Activated T-cell treated with anti-CD3 and anti-CD28 coated beads, Interleukin-2, amount 50 U/mL, for 4 hours (primary cell): ENCODE data around the gene UAP1L1. TPM values are rescaled to one million over a fixed set of nuclear protein-coding genes. Genes with fewer than 3 reads are reported as not detected.
A peak's percentile ranks its signal among the peaks of the same experiment; 100 is the strongest.
"Not testable (repeated sequence)": the region's sequence is repeated elsewhere in the genome, so short reads cannot be mapped to it uniquely, and the experiment has no call there.

Source experiments
- ATAC-seq, 2 donors: fragments of 200-7000 bp; cut with Tn5 transposase; one replicate each; pipeline ENCODE4 v1.10.0; 2021
- DNase-seq: peaks from one replicate; pipeline ENCODE4 v3.0.0-alpha.2; 2020
- H3K27me3 Mint-ChIP-seq: one replicate; pipeline ENCODE4 v1.8.0; 2021; ENCODE audit warnings: low read depth, mixed read lengths
- H3K36me3 Mint-ChIP-seq: one replicate; pipeline ENCODE4 v1.8.0; 2022; ENCODE audit warnings: mixed read lengths; ENCODE audit not compliant: insufficient read depth
- H3K4me1 Mint-ChIP-seq: one replicate; pipeline ENCODE4 v1.8.0; 2021; ENCODE audit warnings: low read depth, mixed read lengths
- H3K4me3 Mint-ChIP-seq: one replicate; pipeline ENCODE4 v1.8.0; 2021; ENCODE audit warnings: mild to moderate bottlenecking, moderate library complexity, mixed read lengths
- H3K9me3 Mint-ChIP-seq: one replicate; pipeline ENCODE4 v1.8.0; 2021; ENCODE audit warnings: mixed read lengths
- total RNA-seq, 3 donors: library from RNA; stranded (reverse); gene quantifications; one replicate each; pipeline ENCODE4 v1.2.1, GENCODE V29; 2021

The UAP1L1 gene
- total RNA-seq, 3 donors from 2014 or later = 5.6 to 8.4 (median 7.8) TPM

DNA sequence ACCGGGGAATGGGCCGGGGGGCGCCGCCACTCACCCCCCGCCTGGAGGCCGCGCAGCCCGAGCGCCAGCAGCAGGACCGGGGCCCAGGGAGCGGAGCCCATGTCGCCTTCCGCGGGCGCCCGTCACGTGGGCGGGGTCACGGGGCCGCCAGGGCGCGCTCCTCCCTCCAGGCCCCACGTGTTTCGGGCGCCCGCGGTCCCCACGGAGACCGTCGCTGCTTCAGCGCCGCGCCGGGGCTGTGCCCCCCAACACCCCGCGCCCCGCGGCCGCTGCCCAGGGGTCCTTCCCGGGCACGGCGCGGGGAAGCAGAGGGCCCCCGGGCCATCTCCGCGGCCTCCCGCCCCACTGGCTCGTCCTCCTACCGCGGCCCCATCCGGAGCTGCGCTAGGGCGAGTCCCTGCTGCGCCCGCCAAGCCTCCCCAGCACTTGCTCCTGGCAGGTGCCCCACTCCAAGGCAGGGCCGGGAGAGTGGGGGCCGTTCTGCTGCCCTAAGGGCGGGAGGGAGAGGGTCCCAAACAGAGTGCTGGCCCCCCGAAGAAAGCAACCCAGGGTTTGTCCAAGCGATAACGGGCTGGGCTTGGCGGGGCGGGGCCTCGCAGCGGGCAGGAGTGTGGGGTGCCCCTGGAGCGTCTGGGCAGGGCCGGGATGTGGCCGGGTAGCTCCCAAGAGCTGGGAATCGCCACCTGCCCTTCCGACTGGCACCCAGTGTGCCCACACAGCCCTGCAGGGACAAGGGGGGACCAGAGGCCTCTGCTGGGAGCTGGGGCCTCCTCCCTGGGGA lies 37.5 kb downstream of the UAP1L1 start, which contains the start of gene DPP7:
DPP7 (minus strand) TSS at position 121 of the 781 bp plus-strand sequence; CDS start at position 101, 20 bp downstream.
- H3K4me3 Mint-ChIP-seq = peak within 1 kb of the TSS; percentile 79
- ATAC-seq (peak; percentile 93 to 94), DNase-seq (peak; percentile 77)
- H3K27me3 Mint-ChIP-seq = no peaks in the 10 kb centered on the region
- no peaks in the 10 kb centered on the region for H3K36me3 Mint-ChIP-seq
- H3K4me1 Mint-ChIP-seq = peaks cover 10% of the 10 kb centered on the region
- H3K9me3 Mint-ChIP-seq = no peaks in the 10 kb centered on the region

DNA sequence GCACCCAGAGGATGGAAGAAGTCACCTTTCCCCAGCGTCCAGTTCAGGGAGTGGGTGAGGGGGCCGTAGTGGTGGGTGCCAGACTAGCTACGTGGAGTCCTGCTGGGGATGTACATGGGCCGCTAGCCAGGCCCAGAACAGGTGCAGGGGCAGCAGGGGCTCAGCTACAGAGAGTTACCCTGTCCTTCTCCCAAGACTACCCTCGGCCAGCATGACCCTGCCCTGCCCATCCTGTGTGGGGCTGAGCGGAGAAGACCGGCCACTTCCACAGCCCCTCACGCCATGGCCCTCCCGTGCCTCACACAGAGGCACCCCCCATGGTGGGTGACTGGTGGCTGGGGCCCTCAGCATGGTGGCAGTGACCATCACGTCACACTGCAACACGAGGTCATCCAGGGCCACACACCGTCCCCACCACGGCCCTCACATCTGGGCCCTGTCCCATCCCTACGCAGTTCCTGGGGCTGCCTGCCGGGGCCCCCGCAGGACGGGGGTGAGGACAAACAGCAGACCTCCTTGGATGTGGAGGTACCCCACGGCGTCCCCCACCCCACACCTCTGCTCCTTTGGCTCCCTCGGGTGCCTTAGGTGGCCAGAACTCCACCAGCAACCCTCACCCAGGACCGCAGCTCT lies 38.2 kb downstream of the UAP1L1 start:
- H3K4me3 Mint-ChIP-seq = peak overlapping the region; percentile 26
- H3K9me3 Mint-ChIP-seq = no peaks in the 10 kb centered on the region
- DNase-seq (no peak), ATAC-seq (no peak)
- peaks cover 10% of the 10 kb centered on the region for H3K4me1 Mint-ChIP-seq
- H3K27me3 Mint-ChIP-seq = no peaks in the 10 kb centered on the region
- no peaks in the 10 kb centered on the region for H3K36me3 Mint-ChIP-seq

DNA sequence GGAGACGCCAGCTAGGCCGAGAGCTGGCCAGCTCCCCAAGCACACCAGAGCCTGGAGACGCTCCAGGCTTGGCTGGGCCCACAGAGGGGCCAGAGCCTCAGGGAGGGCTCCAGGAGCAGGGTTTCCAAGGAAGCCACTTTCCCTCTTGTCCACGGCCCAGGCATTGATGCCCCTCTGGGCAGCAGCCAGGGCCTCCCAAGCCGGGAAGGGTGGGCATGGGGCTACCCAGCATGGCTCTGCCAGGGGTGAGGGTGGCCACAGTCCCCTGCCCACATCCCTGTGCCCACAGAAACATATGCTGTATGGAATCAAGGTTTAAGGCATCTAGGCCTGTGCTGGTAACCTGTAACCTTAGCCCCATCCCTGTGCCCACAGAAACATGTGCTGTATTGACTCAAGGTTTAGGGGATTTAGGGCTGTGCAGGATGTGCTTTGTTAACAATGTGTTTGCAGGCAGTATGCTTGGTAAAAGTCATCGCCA lies 38.8 kb downstream of the UAP1L1 start:
- Mint-ChIP-seq H3K4me3 (no peak overlapping the region), H3K9me3 (no peaks in the 10 kb centered on the region), H3K27me3 (no peaks in the 10 kb centered on the region), H3K36me3 (no peaks in the 10 kb centered on the region), H3K4me1 (peaks cover 10% of the 10 kb centered on the region)
- ATAC-seq (no peak), DNase-seq (no peak)

DNA sequence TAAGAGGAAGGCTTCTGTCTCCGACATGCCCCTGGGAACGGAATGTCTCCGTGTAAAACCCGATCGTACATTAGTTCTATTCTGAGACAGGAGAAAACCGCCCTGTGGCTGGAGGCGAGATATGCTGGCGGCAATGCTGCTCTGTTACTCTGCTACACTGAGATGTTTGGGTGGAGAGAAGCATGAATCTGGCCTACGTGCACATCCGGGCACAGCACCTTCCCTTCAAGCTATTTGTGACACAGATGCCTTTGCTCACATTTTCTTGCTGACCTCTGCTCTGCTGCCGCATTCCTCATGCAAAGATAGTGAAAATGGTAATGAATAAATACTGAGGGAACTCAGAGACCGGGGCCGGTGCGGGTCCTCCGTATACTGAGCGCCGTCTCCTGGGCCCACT lies 39.4 kb downstream of the UAP1L1 start:
- no peaks in the 10 kb centered on the region for H3K9me3 Mint-ChIP-seq
- H3K36me3 Mint-ChIP-seq = no peaks in the 10 kb centered on the region
- H3K27me3 Mint-ChIP-seq = no peaks in the 10 kb centered on the region
- no peak for DNase-seq
- peaks cover 10% of the 10 kb centered on the region for H3K4me1 Mint-ChIP-seq
- no peak for ATAC-seq
- H3K4me3 Mint-ChIP-seq = no peak overlapping the region

DNA sequence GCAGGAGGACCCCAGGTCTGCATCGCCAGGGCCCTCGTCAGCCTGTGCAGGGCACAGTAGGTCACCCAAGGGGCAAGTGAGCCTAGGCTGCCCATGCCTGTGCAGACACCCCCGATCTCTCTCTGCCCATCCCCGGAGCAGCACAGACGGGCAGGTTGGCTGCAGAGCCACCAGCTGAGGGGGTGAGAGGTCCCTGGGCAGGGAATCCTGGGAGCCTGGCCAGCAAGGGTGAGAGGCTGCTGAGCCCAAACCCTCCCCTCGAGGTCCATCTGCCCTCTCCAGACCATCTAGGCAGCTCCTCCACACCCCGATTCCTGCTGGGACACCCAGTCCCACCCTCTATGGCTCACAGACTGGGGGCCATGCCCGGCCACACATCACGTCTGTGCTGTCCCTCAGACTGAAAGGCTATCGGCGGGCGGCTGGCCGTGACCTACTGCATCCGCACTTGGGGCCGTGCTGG lies 40.0 kb downstream of the UAP1L1 start:
- H3K9me3 Mint-ChIP-seq = no peaks in the 10 kb centered on the region
- H3K36me3 Mint-ChIP-seq = no peaks in the 10 kb centered on the region
- H3K4me1 Mint-ChIP-seq = peaks cover 14% of the 10 kb centered on the region
- ATAC-seq = no peak
- no peak for DNase-seq
- no peak overlapping the region for H3K4me3 Mint-ChIP-seq
- no peaks in the 10 kb centered on the region for H3K27me3 Mint-ChIP-seq

DNA sequence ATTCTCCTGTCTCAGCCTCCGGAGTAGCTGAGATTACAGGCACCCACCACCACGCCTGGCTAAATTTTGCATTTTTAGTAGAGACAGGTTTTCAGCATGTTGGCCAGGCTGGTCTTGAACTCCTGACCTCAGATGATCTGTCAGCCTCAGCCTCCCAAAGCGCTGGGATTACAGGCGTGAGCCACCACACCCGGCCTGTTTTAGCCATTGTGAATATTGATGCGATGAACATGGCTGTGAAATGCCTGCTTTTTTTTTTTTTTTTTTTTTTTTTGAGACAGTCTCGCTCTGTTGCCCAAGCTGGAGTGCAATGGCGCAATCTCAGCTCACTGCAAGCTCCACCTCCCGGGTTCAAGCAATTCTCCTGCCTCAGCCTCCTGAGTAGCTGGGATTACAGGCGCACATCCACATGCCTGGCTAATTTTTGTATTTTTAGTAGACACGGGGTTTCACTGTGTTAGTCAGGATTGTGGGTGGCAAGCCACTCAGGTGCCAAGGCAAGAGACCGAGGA lies 40.8 kb downstream of the UAP1L1 start:
- peaks cover 16% of the 10 kb centered on the region for H3K4me1 Mint-ChIP-seq
- not testable (repeated sequence) for H3K9me3 Mint-ChIP-seq, DNase-seq, H3K4me3 Mint-ChIP-seq, ATAC-seq, H3K36me3 Mint-ChIP-seq, H3K27me3 Mint-ChIP-seq

DNA sequence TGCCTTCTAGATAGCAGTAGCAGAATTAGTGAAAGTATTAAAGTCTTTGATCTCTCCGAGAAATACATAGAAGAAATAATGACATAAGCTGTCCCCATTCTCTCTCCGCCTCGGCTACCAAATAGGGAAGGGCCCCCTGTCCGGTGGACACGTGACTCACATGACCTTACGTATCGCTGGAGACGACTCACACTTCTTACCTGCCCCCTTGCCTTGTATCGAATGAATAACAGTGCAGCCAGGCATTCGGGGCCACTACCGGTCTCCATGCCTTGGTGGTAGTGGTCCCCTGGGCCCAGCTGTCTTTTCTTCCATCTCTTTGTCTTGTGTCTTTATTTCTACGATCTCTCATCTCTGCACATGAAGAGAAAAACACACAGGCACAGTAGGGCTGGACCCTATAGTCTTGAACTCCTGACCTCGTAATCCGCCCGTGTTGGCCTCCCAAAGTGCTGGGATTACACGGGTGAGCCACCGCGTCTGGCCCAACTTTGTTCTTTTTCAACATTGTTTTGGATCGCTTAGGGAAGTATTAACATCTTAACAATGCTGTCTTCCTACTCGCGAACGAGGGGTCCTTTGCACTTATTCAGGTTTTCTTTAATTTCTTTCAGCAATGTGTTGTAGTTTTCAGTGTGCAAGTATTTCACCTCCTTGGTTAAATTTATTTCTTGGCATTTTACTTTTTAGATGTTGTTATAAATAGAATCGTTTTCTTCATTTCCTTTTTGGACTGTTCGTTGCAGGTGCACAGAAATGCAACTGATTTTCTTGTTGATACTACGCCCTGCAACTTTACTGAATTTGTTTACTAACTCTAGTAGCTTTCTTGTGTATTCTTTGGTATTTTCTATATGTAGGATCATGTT lies 44.8 kb downstream of the UAP1L1 start:
- H3K9me3 Mint-ChIP-seq, H3K4me3 Mint-ChIP-seq, H3K36me3 Mint-ChIP-seq, DNase-seq, H3K27me3 Mint-ChIP-seq, ATAC-seq: not testable (repeated sequence)
- peaks cover 25% of the 10 kb centered on the region for H3K4me1 Mint-ChIP-seq

DNA sequence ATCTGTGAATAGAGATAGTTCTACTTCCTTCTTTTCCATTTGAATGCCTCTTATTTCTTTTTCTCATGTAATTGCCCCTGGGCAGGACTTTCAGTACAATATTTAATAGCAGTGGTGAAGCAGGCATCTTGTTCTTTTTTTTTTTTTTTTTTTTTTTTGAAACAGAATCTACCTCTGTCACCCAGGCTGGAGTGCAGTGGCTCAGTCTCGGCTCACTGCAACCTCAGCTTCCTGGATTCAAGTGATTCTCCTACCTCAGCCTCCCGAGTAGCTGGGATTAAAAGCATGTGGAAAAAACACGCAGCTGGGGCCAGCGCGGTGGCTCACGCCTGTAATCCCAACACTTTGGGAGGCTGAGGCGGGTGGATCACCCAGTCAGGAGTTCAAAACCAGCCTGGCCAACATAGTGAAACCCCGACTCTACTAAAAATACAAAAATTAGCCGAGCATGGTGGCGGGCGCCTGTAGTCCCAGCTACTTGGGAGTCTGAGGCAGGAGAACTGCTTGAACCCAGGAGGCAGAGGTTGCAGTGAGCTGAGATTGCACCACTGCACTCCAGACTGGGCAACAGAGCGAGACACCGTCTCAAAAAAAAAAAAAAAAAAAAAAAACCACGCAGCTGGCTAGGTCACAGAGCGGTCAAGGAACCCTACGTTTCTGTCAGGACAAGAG lies 45.6 kb downstream of the UAP1L1 start:
- peaks cover 32% of the 10 kb centered on the region for H3K4me1 Mint-ChIP-seq
- H3K27me3 Mint-ChIP-seq, ATAC-seq, H3K9me3 Mint-ChIP-seq, H3K4me3 Mint-ChIP-seq, H3K36me3 Mint-ChIP-seq, DNase-seq: not testable (repeated sequence)

DNA sequence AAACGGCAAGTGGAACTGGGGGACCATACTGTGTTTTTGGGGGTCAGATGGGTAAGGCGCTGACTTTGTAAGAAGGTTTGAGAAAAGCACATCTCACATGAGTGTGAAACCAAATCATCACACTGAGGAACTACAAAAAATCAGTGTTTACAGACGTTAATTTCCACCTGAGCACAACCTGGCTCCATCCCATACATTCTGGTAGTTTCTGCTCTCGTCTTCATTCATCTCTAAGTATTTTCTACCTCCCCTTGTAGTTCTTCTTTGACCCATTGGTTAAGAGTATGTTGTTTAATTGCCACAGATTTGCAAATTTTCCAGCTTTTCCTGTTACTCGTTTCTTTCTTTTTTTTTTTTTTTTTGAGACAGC lies 46.1 kb downstream of the UAP1L1 start:
- Mint-ChIP-seq H3K4me3 (no peak overlapping the region), H3K4me1 (peaks cover 37% of the 10 kb centered on the region), H3K9me3 (no peaks in the 10 kb centered on the region), H3K27me3 (no peaks in the 10 kb centered on the region), H3K36me3 (no peaks in the 10 kb centered on the region)
- DNase-seq (no peak), ATAC-seq (no peak)

DNA sequence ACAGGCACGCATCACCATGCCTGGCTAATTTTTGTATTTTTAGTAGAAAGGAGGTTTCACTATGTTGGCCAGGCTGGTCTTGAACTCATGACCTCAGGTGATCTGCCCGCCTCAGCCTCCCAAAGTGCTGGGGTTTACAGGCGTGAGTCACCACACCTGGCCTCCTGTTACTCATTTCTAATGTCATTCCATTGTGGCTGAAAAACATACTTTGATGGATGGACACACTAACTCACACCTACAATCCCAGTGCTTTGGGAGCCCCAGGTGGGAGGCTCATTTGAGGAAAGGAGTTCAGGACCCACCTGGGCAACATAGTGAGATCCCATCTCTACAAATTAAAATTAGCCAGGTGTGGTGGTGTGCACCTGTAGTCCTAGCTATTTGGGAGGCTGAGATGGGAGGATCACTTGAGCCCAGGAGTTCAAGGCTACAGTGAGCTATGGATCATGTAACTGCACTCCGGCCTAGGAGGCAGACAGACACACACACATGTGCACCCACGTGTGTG lies 46.7 kb downstream of the UAP1L1 start:
- not testable (repeated sequence) for ATAC-seq, DNase-seq, H3K4me3 Mint-ChIP-seq, H3K36me3 Mint-ChIP-seq, H3K9me3 Mint-ChIP-seq, H3K27me3 Mint-ChIP-seq
- peaks cover 38% of the 10 kb centered on the region for H3K4me1 Mint-ChIP-seq

DNA sequence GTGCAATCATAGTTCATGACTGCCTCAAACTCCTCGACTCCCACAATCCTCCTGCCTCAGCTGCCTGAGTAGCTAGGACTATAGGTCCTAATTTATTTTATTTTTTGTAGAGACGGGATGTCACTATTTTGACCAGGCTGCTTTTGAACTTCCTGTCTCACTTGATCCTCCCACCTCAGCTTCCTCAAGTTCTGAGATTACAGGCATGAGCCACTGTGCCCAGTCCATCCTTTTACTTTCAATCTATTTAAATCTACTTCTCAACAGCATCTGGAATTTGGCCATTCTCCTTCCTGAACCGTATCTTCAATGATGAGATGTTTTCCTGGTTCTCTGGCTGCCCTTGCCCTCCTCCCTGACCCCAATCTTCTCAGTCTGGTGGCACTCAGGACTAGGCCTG lies 49.5 kb downstream of the UAP1L1 start:
- ATAC-seq (no peak), DNase-seq (no peak)
- peaks cover 35% of the 10 kb centered on the region for H3K4me1 Mint-ChIP-seq
- peak overlapping the region; percentile 92 for H3K4me3 Mint-ChIP-seq
- no peaks in the 10 kb centered on the region for H3K27me3 Mint-ChIP-seq
- H3K9me3 Mint-ChIP-seq = no peaks in the 10 kb centered on the region
- H3K36me3 Mint-ChIP-seq = peaks cover 2% of the 10 kb centered on the region

DNA sequence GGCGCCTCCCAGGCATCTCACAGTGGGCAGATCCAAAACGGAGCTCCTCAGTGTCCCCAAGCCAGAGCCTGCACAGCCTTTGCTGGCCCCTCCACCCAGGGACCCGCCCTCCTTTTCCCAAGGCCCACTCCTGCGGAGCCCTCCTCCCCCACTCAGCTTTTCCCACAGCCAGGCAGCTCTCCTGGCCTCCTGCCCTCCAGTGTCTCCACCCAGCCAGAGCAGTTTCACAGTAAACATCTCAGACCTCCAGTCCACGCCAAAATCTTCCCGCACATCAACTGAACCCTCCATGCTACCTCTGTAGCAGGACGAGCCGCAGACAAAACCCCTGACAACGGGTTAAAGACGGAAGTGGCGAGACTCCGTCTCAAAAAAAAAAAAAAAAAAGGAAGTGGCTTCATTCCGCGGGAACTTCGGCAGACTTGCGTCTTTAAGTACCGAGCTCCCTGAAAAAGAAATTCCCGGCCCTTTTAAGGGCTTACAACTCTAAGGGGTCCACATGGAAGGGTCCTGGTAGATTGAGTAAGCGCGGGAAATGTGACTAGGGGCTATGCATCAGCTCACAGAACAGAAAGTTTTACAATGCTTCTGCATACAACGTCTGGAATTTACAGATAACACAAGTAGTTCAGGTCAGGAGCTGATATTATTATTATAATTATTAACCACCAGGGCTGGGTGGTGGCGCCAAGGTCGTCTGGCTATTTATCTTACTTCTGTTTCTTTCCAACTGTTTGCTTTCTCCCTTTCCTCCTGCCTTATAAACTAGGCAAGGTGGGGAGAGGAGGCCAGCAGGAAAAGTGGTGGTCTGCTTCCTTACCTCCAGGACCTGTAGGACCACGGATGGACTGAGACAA lies 50.2 kb downstream of the UAP1L1 start:
- Mint-ChIP-seq H3K36me3 (peaks cover 2% of the 10 kb centered on the region), H3K4me1 (peaks cover 29% of the 10 kb centered on the region), H3K9me3 (no peaks in the 10 kb centered on the region), H3K4me3 (peak overlapping the region; percentile 92), H3K27me3 (no peaks in the 10 kb centered on the region)
- no peak for ATAC-seq
- no peak for DNase-seq
